Glutamatergic neuron (in vitro differentiated cells): ENCODE results near the gene ETV6. TPM values are rescaled to one million over a fixed set of nuclear protein-coding genes. Genes with fewer than 3 reads are reported as not detected.
"Not testable (repeated sequence)": the region's sequence is repeated elsewhere in the genome, so short reads cannot be mapped to it uniquely, and the experiment has no call there.

Experiments used
- DNase-seq: peaks from one replicate; pipeline ENCODE4 v3.0.0; 2022
- H3K27ac Mint-ChIP-seq: one replicate; pipeline ENCODE4 v1.8.0; 2020; ENCODE audit warnings: mild to moderate bottlenecking, mixed read lengths, inconsistent platforms; ENCODE audit not compliant: unreplicated experiment
- H3K27me3 Mint-ChIP-seq: one replicate; pipeline ENCODE4 v1.8.0; 2020; ENCODE audit warnings: mild to moderate bottlenecking, moderate library complexity, mixed read lengths, inconsistent platforms; ENCODE audit not compliant: unreplicated experiment
- H3K36me3 Mint-ChIP-seq: one replicate; pipeline ENCODE4 v1.8.0; 2020; ENCODE audit warnings: mild to moderate bottlenecking, mixed read lengths, inconsistent platforms; ENCODE audit not compliant: unreplicated experiment
- H3K4me1 Mint-ChIP-seq: one replicate; pipeline ENCODE4 v1.8.0; 2020; ENCODE audit warnings: mild to moderate bottlenecking, low read depth, mixed read lengths, inconsistent platforms; ENCODE audit not compliant: unreplicated experiment
- H3K4me3 Mint-ChIP-seq: one replicate; pipeline ENCODE4 v1.8.0; 2020; ENCODE audit warnings: mild to moderate bottlenecking, mixed read lengths, inconsistent platforms; ENCODE audit not compliant: unreplicated experiment
- H3K9me3 Mint-ChIP-seq: one replicate; pipeline ENCODE4 v1.8.0; 2020; ENCODE audit warnings: mild to moderate bottlenecking, moderate library complexity, mixed read lengths, inconsistent platforms; ENCODE audit not compliant: unreplicated experiment
- total RNA-seq: library from RNA; stranded (reverse); fragmentation: NEBNext Ultra II Directional; extraction: Animal tissue kit (Norgen Biotek cat#: 25700); gene quantifications from one replicate; pipeline ENCODE4 v1.2.1, GENCODE V29; 2021; ENCODE audit not compliant: unreplicated experiment
- TF ChIP-seq, protein P1 (sequence below): fragments of 200-600 bp; sonication (generic); IDR thresholded peaks from one replicate; pipeline ENCODE4 v1.5.0; 2021; ENCODE audit not compliant: partially characterized antibody, unreplicated experiment

Gene ETV6
- total RNA-seq, 1 donor from 2014 or later, result 10.1 TPM

DNA sequence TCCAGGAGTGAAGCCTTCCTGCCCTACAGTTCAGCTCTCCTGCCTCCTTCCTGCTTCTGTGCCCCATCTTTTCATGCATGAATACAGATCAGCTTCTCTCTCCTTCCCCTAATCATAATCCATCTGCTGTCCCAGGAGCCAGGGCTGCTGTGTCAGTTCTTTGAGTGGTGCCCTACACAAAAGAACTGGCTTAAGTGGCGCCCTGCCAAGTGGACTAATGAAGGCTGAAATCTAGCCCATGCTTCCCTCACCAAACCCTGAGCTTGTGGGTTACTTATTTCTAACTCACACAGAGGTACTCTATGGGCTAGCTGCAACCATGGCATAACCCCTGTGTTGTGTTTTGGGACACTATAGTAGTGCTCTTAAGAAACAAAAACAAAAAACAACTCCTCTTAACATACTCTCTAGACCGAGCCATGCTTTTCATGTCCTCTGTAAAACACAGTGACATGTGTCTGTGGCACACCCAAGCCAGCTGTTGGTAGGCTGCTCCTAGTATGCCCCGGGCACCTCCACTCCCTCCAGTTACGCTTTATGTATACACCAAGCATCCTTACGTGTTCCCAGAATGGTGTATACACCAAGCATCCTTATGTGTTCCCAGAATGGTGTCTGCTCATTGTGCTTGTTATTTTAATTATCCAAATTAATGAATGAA is 19.3 kb upstream of the ETV6 start:
- TF ChIP-seq, protein P1, sequence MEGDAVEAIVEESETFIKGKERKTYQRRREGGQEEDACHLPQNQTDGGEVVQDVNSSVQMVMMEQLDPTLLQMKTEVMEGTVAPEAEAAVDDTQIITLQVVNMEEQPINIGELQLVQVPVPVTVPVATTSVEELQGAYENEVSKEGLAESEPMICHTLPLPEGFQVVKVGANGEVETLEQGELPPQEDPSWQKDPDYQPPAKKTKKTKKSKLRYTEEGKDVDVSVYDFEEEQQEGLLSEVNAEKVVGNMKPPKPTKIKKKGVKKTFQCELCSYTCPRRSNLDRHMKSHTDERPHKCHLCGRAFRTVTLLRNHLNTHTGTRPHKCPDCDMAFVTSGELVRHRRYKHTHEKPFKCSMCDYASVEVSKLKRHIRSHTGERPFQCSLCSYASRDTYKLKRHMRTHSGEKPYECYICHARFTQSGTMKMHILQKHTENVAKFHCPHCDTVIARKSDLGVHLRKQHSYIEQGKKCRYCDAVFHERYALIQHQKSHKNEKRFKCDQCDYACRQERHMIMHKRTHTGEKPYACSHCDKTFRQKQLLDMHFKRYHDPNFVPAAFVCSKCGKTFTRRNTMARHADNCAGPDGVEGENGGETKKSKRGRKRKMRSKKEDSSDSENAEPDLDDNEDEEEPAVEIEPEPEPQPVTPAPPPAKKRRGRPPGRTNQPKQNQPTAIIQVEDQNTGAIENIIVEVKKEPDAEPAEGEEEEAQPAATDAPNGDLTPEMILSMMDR, result no peak
- Mint-ChIP-seq H3K27me3 (no peaks in the 10 kb centered on the region), H3K27ac (peak overlapping the region; percentile 81), H3K36me3 (no peaks in the 10 kb centered on the region), H3K4me3 (no peak overlapping the region), H3K9me3 (peaks cover 6% of the 10 kb centered on the region), H3K4me1 (peaks cover 12% of the 10 kb centered on the region)
- DNase-seq, result peak; percentile 33

DNA sequence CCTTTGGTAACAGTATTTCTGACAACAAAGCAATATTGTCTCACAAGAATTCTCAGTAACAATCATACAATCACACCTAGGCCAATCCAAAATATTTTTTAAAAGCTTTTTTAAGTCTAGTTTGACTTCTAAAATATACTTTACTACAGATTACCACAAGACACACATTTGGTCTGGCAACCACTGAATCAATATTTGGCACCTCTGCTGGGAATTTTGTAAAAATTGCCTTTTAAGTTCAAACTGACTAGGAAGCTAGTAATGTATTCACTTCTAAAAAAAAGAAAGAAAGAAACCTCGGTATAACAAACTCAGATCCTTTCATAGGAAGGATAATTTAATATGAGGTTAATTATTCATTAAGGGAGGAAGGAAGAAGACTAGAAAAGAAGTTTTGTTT is 18.2 kb upstream of the ETV6 start:
- Mint-ChIP-seq H3K9me3 (peaks cover 6% of the 10 kb centered on the region), H3K36me3 (no peaks in the 10 kb centered on the region), H3K27me3 (no peaks in the 10 kb centered on the region), H3K4me1 (peaks cover 12% of the 10 kb centered on the region), H3K27ac (no peak overlapping the region), H3K4me3 (no peak overlapping the region)
- TF ChIP-seq, protein P1, result no peak
- no peak for DNase-seq

DNA sequence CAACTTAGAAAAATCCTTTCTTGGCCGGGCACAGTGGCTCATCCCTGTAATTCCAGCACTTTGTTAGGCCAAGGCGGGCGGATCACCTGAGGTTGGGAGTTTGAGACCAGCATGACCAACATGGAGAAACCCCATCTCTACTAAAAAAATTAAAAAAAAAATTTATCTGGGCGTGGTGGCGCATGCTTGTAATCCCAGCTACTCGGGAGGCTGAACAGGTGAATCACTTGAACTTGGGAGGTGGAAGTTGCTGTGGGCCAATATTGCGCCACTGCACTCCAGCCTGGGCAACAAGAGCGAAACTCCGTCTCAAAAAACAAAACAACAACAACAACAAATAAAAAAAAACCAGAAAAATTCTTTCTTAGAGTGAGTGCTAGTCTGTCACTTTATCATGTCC is 17.6 kb upstream of the ETV6 start:
- H3K9me3 Mint-ChIP-seq, DNase-seq, H3K27ac Mint-ChIP-seq, H3K4me3 Mint-ChIP-seq, H3K36me3 Mint-ChIP-seq, H3K27me3 Mint-ChIP-seq: not testable (repeated sequence)
- peaks cover 12% of the 10 kb centered on the region for H3K4me1 Mint-ChIP-seq

DNA sequence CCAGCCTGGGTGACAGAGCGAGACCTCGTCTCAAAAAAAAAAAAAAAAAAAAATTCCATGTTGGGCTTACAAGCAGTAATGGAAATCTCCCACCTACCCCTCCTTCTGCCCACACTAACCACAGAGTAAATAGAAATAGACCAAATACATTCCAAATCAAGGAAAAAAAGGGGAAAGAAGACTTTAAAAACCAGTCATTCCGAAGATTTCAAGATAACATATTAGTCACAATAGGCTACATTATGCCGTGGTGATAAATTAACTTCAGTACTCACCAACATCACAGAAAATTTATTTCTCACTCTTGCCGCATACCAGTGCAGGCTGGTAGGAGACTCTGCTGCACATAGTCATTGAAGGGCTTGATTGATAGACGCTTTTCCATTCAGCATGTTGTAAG is 15.5 kb upstream of the ETV6 start:
- TF ChIP-seq, protein P1, result no peak
- Mint-ChIP-seq H3K4me1 (peaks cover 12% of the 10 kb centered on the region), H3K27me3 (no peaks in the 10 kb centered on the region), H3K4me3 (no peak overlapping the region), H3K36me3 (no peaks in the 10 kb centered on the region), H3K9me3 (peaks cover 6% of the 10 kb centered on the region), H3K27ac (no peak overlapping the region)
- no peak for DNase-seq

DNA sequence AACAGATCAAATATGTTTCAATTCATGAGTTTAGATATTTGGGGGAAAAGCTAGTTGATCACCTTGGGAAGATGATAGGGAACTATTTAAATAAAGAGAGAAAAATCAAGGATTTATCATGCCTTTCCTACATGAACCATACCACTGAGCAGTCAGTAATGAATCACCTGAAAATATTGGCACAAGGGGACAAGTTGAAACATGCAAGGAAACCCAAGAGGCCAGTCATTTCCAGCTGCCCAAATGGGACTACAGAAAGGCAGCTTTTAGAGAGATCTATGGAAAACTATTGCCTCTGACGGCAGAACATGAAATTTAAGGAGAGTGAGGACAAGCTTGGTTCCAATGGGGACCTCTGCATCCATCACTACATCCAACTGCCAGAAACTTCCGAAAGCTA is 14.1 kb upstream of the ETV6 start:
- peaks cover 1% of the 10 kb centered on the region for H3K27me3 Mint-ChIP-seq
- no peak overlapping the region for H3K4me3 Mint-ChIP-seq
- no peak overlapping the region for H3K27ac Mint-ChIP-seq
- H3K36me3 Mint-ChIP-seq, result no peaks in the 10 kb centered on the region
- no peak for DNase-seq
- TF ChIP-seq, protein P1, result no peak
- H3K9me3 Mint-ChIP-seq, result peaks cover 2% of the 10 kb centered on the region
- H3K4me1 Mint-ChIP-seq, result peaks cover 6% of the 10 kb centered on the region
